Upper lobe of left lung (tissue), 4 donors: ENCODE measurements around the gene NAA80.

Source experiments
- CTCF ChIP-seq, 6 experiments: fragments of 450-650 bp in 4 of 6; fragments of 200-600 bp in 2 of 6; sonication (generic) in 2 of 6; IDR thresholded peaks; one replicate each; pipeline ENCODE4 v1.5.1; 2016 to 2019; ENCODE audit warnings: antibody characterized with exemption in 6 of 6
- EP300 ChIP-seq, 4 donors: sonication (generic); formaldehyde crosslinking; IDR thresholded peaks; one replicate each; pipeline ENCODE4 v1.5.1; 2017; ENCODE audit warnings: antibody characterized with exemption in 4 of 4, control low read depth in 2 of 4

DNA sequence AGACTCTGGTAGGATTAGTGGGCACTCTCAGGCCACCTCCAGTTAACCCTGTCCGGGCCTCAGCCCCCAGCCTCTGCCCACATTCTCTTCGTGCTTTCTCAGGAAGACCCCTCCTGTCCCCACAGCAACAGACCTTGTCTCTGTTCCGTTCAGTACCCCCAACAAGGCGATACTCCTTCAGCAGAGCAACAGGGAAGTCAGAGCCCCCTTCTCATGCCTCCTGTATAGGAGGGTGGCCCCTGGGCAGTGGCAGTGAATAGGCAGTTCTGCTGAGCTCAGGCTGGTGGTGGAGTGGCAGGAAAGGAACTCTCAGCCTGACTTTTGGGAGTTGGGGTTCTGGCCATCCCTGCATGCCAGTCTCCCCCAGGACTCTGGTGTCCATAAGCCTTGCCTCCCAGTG, 29.7 kb downstream of the NAA80 start:
- TF ChIP-seq CTCF (IDR thresholded peaks at IDR 0.05) = no peak
- TF ChIP-seq EP300 (IDR thresholded peaks at IDR 0.05) = no peak
